Measurements from ENCODE around the gene RHBDF2. TPM values are rescaled to one million over a fixed set of nuclear protein-coding genes. Genes with fewer than 3 reads are reported as not detected.

Gene RHBDF2
- total RNA-seq, 1 donor from 2014 or later, result 189 TPM

DNA sequence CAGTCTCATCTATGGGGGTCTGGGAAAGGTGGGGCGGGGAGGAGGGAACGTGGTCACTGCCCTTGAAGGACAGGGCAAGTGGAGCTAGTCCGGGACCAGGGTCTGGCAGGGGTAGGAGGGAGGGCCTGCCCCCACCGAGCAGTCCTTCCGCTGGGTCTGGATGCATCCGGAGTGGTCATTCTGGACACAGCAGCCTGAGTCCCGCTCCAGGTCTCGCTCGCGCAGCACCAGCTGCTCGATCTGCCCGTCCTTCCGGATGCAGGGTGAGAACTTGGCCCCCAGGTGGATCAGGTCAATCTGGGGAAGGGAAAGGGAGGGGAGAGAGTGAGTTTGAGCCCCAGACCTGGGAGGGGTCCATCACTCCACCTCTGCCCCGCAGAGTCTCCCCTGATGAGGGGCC lies 27.0 kb downstream of the RHBDF2 start:
- TF ChIP-seq, protein P1, sequence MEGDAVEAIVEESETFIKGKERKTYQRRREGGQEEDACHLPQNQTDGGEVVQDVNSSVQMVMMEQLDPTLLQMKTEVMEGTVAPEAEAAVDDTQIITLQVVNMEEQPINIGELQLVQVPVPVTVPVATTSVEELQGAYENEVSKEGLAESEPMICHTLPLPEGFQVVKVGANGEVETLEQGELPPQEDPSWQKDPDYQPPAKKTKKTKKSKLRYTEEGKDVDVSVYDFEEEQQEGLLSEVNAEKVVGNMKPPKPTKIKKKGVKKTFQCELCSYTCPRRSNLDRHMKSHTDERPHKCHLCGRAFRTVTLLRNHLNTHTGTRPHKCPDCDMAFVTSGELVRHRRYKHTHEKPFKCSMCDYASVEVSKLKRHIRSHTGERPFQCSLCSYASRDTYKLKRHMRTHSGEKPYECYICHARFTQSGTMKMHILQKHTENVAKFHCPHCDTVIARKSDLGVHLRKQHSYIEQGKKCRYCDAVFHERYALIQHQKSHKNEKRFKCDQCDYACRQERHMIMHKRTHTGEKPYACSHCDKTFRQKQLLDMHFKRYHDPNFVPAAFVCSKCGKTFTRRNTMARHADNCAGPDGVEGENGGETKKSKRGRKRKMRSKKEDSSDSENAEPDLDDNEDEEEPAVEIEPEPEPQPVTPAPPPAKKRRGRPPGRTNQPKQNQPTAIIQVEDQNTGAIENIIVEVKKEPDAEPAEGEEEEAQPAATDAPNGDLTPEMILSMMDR (IDR thresholded peaks at IDR 0.05), result no peak
- no peak for ATAC-seq (ENCODE audit: low read depth)
- CTCF ChIA-PET, result interaction anchor here (0.8 to 1.5 kb wide), 3 partner anchors 15 to 66 kb away, joined by 3 to 4 read pairs (median 3); no protein-coding TSS in a partner anchor
- DNase-seq, result no peak
- intact Hi-C loops (cut with micrococcal nuclease), result no loop called here
- Mint-ChIP-seq H3K27ac (no peak overlapping the region), H3K36me3 (ENCODE audit: low read depth) (peaks cover 84% of the 10 kb centered on the region), H3K4me1 (peaks cover 22% of the 10 kb centered on the region), H3K27me3 (no peaks in the 10 kb centered on the region), H3K9me3 (no peaks in the 10 kb centered on the region), H3K4me3 (no peak overlapping the region)
- POLR2A ChIA-PET, result interaction anchor here (1.0 to 24.4 kb wide), 3 partner anchors 11 to 24 kb away, joined by 3 to 769 read pairs (median 4); partner anchors contain the start of gene RHBDF2

GRCh38 chr17:76473541-76473985 lies 27.7 kb downstream of the RHBDF2 start:
- no peak for DNase-seq
- CTCF ChIA-PET, result interaction anchor here (1.3 kb wide), 1 partner anchor 33 kb away, joined by 5 read pairs; no protein-coding TSS in a partner anchor
- H3K27me3 Mint-ChIP-seq, result no peaks in the 10 kb centered on the region
- TF ChIP-seq, protein P1 (IDR thresholded peaks at IDR 0.05), result no peak
- H3K4me1 Mint-ChIP-seq, result peaks cover 17% of the 10 kb centered on the region
- no peak overlapping the region for H3K4me3 Mint-ChIP-seq
- H3K27ac Mint-ChIP-seq, result peak overlapping the region; percentile 31
- H3K36me3 Mint-ChIP-seq (ENCODE audit: low read depth), result peaks cover 81% of the 10 kb centered on the region
- H3K9me3 Mint-ChIP-seq, result no peaks in the 10 kb centered on the region
- intact Hi-C loops (cut with micrococcal nuclease), result no loop called here
- POLR2A ChIA-PET, result interaction anchor here (1.4 to 24.4 kb wide), 2 partner anchors 22 to 25 kb away, joined by 3 to 769 read pairs; partner anchors contain the start of gene RHBDF2
- ATAC-seq (ENCODE audit: low read depth), result peak; percentile 35

DNA sequence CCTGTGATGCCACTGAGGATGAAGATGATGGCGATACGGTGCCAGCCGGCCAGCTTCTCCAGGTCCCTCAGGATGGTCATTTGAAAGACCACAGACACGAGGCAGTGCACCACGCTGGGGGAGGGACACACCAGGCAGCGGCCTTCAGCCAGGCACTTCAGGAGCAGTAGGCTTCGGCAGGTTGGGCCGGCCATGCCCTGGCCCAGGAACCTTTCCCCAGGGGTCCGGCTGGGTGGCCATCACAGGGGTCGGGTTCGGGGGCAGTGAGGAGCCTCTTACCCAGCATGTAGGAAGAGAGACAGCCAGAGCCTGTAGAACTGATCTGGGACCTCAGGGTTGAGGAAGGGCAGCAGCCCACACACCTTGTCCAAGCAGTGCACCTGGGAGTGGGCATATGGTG lies 28.5 kb downstream of the RHBDF2 start:
- Mint-ChIP-seq H3K4me1 (peaks cover 17% of the 10 kb centered on the region), H3K27me3 (no peaks in the 10 kb centered on the region), H3K36me3 (ENCODE audit: low read depth) (peaks cover 73% of the 10 kb centered on the region), H3K9me3 (no peaks in the 10 kb centered on the region), H3K27ac (peak overlapping the region; percentile 31), H3K4me3 (no peak overlapping the region)
- ATAC-seq (ENCODE audit: low read depth) (no peak), DNase-seq (no peak)
- intact Hi-C loops (cut with micrococcal nuclease), result no loop called here
- POLR2A ChIA-PET, result interaction anchor here (24.4 kb wide), 1 partner anchor 26 kb away, joined by 769 read pairs; the partner anchor contains the start of gene RHBDF2
- TF ChIP-seq, protein P1 (IDR thresholded peaks at IDR 0.05), result no peak
- CTCF ChIA-PET, result interaction anchor here (1.3 kb wide), 1 partner anchor 34 kb away, joined by 5 read pairs; no protein-coding TSS in a partner anchor

GRCh38 chr17:76472258-76472645 lies 29.0 kb downstream of the RHBDF2 start:
- Mint-ChIP-seq H3K9me3 (no peaks in the 10 kb centered on the region), H3K27ac (no peak overlapping the region), H3K27me3 (no peaks in the 10 kb centered on the region), H3K4me3 (no peak overlapping the region), H3K36me3 (ENCODE audit: low read depth) (peaks cover 68% of the 10 kb centered on the region), H3K4me1 (peaks cover 20% of the 10 kb centered on the region)
- CTCF ChIA-PET, result no interaction called here
- TF ChIP-seq, protein P1 (IDR thresholded peaks at IDR 0.05), result no peak
- DNase-seq (no peak), ATAC-seq (ENCODE audit: low read depth) (no peak)
- POLR2A ChIA-PET, result interaction anchor here (1.1 to 24.4 kb wide), 2 partner anchors 8 to 26 kb away, joined by 3 to 769 read pairs; partner anchors contain the start of gene RHBDF2
- intact Hi-C loops (cut with micrococcal nuclease), result no loop called here

DNA sequence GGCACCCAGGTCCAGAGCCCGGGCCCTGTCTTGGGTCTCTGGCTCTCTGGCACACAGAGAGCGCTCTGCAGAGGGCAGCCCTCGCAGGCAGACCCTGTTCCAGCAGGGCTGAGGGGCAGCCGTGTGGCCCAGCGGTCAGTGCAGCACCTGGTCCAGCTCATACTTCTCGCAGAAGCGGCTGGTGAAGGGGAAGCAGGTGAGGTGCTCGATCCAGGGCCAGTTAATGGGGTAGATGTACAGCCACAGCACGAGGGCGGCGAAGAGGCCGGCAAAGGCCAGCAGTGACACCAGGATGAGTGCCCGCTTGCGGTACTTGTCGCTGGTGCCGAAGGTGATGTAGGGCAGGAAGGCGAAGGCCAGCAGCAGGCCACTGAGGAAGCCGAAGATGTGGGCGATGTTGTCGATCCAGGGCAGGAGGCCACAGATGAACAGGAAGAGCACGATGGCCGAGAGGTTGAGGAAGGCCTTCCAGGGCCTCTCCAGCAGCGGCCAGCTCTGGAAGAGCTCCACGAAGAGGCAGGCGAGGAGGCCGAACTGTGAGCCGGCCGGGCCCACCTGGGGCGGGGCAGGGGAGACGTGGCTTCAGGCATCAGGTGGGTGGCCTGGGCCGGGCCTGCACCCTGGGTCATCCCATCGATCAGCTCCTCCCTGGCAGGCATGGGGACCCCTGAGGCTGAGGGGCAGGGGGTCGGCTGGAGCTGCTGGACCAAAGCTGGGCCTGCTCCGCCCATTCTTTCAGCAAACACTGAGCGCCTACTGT lies 29.5 kb downstream of the RHBDF2 start:
- DNase-seq, result no peak
- intact Hi-C loops (cut with micrococcal nuclease), result no loop called here
- Mint-ChIP-seq H3K27ac (no peak overlapping the region), H3K9me3 (no peaks in the 10 kb centered on the region), H3K4me3 (no peak overlapping the region), H3K4me1 (peaks cover 19% of the 10 kb centered on the region), H3K36me3 (ENCODE audit: low read depth) (peaks cover 62% of the 10 kb centered on the region), H3K27me3 (no peaks in the 10 kb centered on the region)
- ChIA-PET POLR2A (interaction anchor here (1.1 to 24.4 kb wide), 2 partner anchors 9 to 27 kb away, joined by 3 to 769 read pairs; partner anchors contain the start of gene RHBDF2), CTCF (no interaction called here)
- TF ChIP-seq, protein P1 (IDR thresholded peaks at IDR 0.05), result no peak
- ATAC-seq (ENCODE audit: low read depth), result no peak
